NB4 (cell line): ENCODE results near the gene CAMTA1.

Experiments used
- DNase-seq: peaks from one replicate; pipeline ENCODE4 v3.0.0; 2010; ENCODE audit warnings: low read depth
- H3K4me3 ChIP-seq: one replicate; pipeline ENCODE4 v1.5.1; 2011; ENCODE audit warnings: mild to moderate bottlenecking, low read depth, low read length, moderate library complexity
- CTCF ChIP-seq: IDR thresholded peaks from one replicate; pipeline ENCODE4 v1.5.1; 2012; ENCODE audit warnings: low read depth, low read length
- MAX ChIP-seq: IDR thresholded peaks from 2 replicates; pipeline ENCODE4 v1.6.1; 2011; ENCODE audit warnings: low read depth, low read length
- MYC ChIP-seq: IDR thresholded peaks from 2 replicates; pipeline ENCODE4 v1.6.1; 2011; ENCODE audit warnings: low read depth, low read length
- POLR2A ChIP-seq: IDR thresholded peaks from 2 replicates; pipeline ENCODE4 v1.6.1; 2011; ENCODE audit warnings: mild to moderate bottlenecking; ENCODE audit not compliant: insufficient read length; ENCODE audit errors: extremely low read depth

Gene CAMTA1

GRCh38 chr1:7008975-7009740, 223.9 kb downstream of the CAMTA1 start:
- TF ChIP-seq MYC, result no peak
- no peak for TF ChIP-seq POLR2A
- TF ChIP-seq MAX, result no peak
- no peak for TF ChIP-seq CTCF
- DNase-seq, result no peak
- no peak overlapping the region for H3K4me3 ChIP-seq

GRCh38 chr1:7009741-7010525, 224.7 kb downstream of the CAMTA1 start:
- DNase-seq, result no peak
- H3K4me3 ChIP-seq, result no peak overlapping the region
- TF ChIP-seq MYC, result no peak
- no peak for TF ChIP-seq MAX
- no peak for TF ChIP-seq CTCF

GRCh38 chr1:7010534-7011200, 225.4 kb downstream of the CAMTA1 start:
- H3K4me3 ChIP-seq, result no peak overlapping the region
- TF ChIP-seq MYC (no peak), CTCF (no peak), MAX (no peak), POLR2A (no peak)
- DNase-seq, result no peak

- TF ChIP-seq MAX (no peak), MYC (no peak), POLR2A (no peak)
- H3K4me3 ChIP-seq, result no peak overlapping the region
- no peak for DNase-seq
Measured at GRCh38 chr1:7011826-7012225, 226.6 kb downstream of the CAMTA1 start.

GRCh38 chr1:7012461-7012924, 227.2 kb downstream of the CAMTA1 start:
- no peak for TF ChIP-seq MAX
- no peak for TF ChIP-seq CTCF
- TF ChIP-seq POLR2A, result no peak
- no peak for TF ChIP-seq MYC
- no peak for DNase-seq
- H3K4me3 ChIP-seq, result no peak overlapping the region
